ENCODE data around the gene SLC26A6.

SLC26A6 gene

DNA sequence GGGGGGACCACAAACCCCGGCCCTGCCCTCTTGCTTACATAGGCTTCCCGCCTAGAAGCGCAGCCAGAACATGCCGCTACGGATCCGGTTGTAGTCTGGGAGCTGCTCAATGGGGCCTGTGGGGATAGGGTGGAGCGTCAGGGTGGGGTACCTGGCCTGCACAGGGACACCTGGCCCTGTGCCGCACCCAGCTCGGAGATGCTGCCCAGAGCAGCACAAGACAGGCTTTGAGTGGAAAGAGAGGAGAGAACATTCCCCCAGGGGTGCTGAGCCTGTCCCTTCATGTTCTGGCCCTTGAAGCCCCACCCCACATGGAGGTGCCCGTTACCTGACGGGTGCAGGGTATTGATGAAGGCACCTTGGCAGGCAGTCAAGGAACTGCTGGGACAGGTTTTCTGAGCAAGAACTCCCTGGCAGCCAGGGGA lies 36.2 kb downstream of the SLC26A6 start:
- no peak for DNase-seq

DNA sequence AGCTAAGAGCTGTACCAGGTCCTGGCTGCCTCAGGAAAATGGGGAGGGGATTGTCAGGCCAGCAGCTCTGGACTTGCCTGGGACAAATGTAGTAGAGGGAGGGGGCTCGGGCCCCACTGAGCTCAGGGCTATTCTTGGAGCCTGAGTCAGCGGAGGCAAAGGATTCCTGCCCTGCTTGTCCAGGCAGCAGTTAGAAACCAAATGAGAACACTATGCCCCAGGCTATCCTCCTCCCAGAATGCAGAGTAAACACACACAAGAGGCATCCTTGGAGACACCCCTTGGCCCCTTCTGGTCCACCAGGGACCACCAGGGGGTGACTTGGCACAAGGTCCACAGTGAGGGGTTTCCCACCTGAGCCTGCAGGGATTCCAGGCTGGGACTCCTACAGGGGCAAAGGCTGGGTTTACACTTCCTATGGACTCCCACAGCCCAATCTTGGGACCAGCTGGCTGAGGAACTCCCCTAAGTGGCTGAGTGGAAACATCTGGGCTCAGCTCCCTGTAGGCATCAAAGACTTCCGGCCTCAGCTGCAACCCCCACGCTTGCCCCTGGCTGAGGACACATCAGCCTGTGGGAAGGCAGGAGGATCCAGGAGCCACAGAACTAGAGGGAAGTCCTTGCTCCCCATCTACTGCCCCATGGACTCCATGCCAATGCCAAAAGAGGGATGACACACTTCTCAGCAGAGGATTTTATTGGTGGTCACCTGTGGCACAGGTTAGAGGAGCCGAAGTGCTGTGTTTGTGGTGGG lies 36.8 kb downstream of the SLC26A6 start:
- peak in 3 of 14 donors; percentile 22 to 54 (median 44) for DNase-seq

GRCh38 chr3:48597408-48597800 lies 37.9 kb downstream of the SLC26A6 start:
- DNase-seq: no peak

DNA sequence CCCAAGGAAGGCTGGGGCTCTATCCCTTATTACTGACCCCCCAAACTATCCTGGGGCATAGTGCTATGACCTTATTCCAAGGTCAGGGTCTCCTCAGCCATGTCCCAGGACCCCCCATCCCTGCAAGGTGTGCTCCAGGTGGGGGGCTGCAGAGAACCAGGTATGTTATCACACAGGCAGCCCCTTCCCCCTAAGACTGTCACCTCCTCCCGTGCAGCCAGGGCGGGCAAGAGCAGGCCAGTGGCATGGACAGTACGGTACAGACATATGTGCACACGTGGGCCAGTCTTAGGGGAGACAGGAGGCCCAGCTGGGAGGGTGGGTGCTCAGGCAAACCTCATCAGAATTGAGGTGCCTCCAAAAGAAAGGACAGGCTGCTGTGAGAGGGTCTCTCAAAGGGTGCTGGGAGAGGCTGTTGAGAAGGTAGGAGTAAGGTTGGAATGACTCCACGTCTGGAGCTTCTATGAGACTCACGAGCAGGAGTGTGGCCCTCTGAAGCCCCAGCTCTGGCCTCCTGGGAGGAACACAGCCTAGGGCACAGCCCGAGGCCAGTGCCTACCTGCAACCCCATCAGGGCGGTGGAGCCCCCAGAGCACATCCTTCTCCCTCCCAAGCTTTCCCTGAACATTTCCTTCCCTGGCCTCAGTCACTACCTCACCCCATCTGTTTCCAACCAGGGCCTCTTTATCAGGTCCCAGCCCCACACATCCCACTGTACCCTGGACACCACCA lies 38.4 kb downstream of the SLC26A6 start:
- DNase-seq: no peak

- no peak for DNase-seq
Measured at GRCh38 chr3:48596157-48596556, 39.1 kb downstream of the SLC26A6 start.

DNA sequence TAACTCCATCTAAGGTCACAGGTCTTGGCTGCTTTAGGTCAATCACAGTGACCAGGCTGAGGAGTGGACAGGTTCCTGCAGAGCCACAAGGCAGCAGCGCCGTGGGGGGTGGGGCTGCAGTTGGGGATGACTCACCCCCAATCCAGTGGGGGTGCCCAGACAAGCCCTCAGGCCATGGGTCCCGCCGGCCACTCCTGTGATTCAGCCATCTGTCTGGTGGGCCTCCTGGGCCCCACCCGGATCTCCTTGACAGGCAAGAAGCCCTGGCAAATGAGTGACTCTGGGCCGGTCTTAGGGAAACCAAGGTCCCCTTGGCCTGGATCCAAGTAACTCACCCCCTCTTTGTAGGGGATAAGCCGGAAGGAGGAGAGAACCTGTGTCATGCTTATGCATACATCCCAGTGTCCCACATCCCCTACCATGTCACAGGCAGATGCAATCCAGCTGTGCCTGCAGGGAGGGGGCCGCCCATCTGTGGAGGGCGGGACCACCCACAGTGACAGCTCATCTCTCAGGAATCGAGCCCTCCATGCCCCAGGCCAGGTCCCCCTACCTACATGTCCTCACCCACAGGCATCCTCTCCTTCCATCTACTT lies 39.6 kb downstream of the SLC26A6 start:
- peak in 2 of 14 donors; percentile 1 to 45 for DNase-seq

- DNase-seq: no peak
Measured at GRCh38 chr3:48595075-48595525, 40.2 kb downstream of the SLC26A6 start, which contains the start of gene COL7A1. COL7A1 (minus strand) TSS chr3:48595329; CDS start chr3:48595159, 170 bp downstream.

DNA sequence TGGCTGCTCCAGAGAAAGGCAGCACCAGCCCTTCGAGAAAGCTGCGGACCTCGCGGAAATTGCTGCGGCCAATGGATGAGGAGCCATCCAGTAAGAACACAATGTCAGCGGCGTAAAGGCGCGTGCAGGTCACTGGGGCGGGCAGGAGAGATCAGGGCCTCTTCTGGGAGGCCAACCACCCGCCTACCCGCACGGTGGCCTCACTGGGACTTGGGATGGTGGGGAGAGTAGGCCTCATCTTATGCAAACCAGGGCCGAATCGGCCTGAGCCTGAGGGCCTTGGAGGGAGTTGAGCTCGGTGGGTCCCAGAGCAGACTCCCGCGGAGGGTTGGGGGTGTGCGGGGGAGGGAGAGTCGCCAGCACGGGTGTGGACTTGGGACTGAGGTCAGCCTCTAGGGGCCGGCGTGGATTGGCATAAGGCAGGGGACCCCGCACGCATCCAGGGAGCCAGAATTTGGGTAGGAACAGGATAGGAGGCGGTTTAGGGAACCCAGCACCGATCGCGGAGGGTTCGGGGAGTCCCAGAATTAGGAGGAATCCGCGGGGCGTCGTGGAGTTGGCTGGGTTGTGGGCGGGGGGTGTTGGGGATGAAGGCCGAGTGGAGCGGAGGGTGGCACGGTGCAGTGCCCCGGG lies 40.7 kb downstream of the SLC26A6 start:
- peak in 1 of 14 donors; percentile 10 for DNase-seq

DNA sequence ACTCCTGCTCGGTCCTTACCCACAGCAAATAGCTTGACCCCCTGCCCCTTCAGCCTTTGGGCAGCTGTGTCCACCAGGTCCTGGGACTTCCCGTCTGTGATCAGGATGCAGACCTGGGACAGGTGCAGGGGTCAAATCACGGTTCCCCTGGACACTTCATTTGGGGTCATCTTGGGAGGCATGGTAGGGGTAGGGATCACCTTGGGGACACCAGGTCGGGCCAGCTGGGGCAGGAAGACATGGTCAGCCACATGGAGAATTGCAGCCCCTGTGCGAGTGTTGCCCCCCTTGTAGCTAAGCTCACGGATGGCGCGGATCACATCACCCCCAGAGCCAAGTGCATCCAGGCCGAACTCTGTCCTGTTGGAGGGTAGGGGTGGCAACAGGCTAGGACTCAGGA lies 41.9 kb downstream of the SLC26A6 start:
- DNase-seq: no peak

- no peak for DNase-seq
Measured at GRCh38 chr3:48592519-48593087, 42.7 kb downstream of the SLC26A6 start.

GRCh38 chr3:48591886-48592518 lies 43.3 kb downstream of the SLC26A6 start:
- DNase-seq: no peak

- no peak for DNase-seq
Measured at GRCh38 chr3:48591436-48591835, 43.8 kb downstream of the SLC26A6 start.

DNA sequence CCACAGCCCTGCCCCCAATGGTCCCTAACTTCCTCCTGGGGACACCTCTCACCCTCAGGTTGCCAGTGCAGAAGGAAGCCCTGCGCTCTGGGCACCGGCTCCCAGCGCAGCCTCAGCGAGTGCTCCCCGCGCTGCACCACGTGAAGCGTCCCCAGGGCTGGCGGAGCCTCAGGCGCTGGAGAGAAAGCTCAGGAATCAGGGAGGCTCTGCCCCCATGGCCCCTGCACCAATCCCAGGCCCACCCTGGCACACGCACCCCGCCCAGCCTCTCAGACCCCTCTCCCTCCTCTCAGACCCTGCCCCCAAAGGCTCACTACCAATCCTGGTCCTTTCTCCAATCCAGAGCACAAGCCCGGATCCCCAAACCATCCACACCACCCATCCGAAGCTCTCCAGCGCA lies 47.0 kb downstream of the SLC26A6 start:
- no peak for DNase-seq

DNA sequence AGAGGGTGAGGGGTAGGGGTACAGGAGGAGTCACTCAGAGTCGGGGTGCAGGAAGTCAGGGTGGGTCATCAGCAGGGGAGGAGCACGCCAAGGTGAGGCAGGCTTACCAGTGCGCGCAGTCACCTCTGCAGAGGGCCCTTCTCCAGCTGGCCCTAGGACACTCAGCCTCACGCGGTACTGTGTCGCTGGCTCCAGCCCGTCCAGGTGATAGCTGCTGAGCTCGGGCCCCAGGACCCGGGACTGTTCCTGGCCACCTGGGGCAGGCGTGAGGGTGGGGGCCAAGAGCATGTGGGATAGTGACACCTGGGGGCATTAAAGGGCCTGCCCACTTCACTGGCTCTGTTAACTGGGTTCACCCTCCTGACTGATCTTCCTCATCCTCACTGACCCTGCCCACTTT lies 47.6 kb downstream of the SLC26A6 start:
- DNase-seq: no peak

- no peak for DNase-seq
Measured at GRCh38 chr3:48585411-48585810, 49.9 kb downstream of the SLC26A6 start.

GRCh38 chr3:48584836-48585235 lies 50.4 kb downstream of the SLC26A6 start:
- DNase-seq: no peak

- no peak for DNase-seq
Measured at GRCh38 chr3:48581621-48582481, 53.4 kb downstream of the SLC26A6 start.

DNA sequence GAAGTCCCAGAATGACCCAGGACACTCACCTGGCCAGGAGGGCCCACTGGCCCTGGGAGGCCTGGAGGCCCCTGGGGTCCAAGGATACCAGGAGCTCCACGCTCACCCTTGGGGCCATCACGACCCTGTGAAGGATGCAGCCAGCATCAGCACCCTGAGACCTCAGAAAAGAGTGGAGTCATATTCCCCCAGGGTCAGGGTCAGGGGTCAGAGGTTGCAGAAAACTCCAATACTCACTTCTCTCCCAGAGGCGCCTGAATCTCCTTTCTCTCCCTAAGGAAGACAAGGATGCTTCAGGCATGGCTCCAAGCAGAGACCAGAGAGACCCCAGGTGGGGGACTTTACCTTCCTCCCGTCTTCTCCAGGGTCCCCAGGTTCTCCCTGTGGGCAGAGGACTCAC lies 58.6 kb downstream of the SLC26A6 start:
- DNase-seq: no peak

Data from C1 segment of cervical spinal cord (tissue), 14 donors.